Stimulated activated CD4-positive, alpha-beta T cell treated with anti-CD3 and anti-CD28 coated beads, Interleukin-12 subunit alpha, Interleukin-12 subunit beta, amount 100 ng/mL, for 24 hours (primary cell): ENCODE measurements around the gene E2F6.

Experiments used
- DNase-seq, 2 experiments: peaks; one replicate each; pipeline ENCODE4 v3.0.0-alpha.2; 2020; ENCODE audit warnings: low read depth in 2 of 2

Gene E2F6

DNA sequence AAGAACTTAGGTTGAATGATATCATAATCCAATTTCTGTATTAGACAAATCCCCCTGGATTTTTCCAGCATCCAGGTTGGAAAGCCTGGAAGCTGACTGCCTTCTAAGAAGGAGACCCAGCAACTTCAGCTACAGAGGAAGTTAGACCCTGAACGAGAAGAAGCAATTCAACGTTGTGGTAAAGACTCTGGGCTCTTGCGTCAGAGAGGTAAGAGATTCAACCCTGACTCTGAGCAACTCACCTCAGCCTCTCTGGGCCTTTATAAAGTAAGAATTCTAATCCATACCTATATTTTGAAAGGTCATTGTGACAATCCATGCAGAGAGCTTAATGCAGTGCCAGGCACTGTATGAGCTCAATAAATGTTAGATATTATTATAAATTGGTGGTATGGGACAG lies 9.7 kb downstream of the E2F6 start:
- no peak for DNase-seq

DNA sequence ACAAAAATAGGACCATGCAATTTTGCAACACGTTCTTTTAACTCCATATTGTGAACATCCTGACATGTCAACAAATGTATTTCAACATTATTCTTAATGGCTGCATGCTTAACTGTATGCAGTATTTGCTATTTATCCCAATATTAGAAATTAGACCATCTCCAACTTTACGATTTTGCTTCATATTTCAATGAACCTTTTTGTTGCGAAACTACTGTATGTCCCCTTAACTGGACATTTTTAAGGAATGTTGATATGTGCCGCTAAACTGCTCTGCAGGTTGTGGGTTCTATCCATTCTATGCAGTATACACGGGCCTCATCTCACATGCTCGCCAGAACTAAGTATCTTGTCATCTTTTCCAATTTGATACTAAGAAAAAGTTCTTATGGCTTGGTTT lies 11.1 kb downstream of the E2F6 start:
- no peak for DNase-seq

DNA sequence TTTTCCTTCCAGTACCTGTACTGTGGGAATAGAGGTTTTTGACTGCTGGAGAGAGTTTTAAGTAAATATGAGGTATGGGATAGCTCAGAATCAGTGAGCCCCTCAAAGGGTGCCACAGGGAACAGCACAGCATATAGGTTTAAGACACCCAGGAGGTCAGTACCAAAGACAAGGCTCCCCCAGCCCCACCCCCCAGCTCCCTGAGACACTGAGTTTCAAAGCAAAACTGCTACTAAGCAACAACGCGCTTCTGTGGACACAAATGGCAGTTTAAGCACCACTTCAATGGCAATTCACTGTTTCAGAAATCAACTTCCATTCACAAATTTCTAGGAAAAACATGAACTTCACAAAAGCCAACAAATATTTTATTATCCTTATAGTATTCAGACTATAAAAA lies 15.2 kb downstream of the E2F6 start:
- no peak for DNase-seq

DNA sequence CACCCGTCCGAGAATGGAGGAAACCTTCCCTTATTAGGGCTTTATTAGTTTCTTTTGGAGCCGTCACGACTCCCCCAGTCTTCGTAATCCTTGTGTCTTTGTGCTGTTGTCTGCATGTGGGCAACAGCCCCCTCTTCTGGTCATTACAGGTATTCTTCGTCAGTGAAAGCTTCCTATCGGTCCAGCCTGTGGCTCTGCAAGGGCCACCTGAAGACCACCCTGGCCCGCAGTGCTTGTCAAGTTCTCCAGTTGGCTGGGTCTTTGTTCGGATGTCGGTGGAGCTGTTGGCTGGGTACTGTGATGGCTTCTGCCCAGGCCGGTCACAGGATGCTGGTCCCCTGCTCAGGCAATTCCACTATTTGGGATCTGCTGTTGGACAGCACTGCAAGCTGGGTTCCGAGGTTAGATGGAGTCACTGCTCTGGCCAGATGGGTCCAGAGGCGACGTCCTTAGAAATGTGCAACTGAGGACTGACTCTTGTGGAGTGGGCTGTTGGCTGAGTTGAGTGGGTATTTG lies 19.2 kb downstream of the E2F6 start:
- peak in 1 of 2 experiments; percentile 11 for DNase-seq

DNA sequence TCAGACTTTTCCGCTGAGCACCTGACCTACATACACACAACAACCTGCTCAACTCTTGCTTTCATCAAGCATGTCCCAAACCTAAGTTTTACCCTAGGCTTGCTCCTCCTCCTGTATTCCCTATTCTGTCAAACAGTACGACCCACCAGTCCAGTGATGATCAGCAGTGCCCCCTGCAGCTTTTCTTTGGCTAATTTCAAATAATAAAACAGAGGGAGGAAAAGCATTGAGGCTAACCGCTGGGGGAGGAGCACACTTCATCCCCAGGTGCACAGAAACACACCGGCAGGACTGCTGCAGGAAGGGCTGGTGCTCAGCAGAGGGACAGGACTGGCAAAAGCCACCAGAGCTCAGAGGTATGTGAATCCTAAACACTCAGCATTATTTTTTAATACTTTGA lies 21.2 kb downstream of the E2F6 start:
- no peak for DNase-seq

DNA sequence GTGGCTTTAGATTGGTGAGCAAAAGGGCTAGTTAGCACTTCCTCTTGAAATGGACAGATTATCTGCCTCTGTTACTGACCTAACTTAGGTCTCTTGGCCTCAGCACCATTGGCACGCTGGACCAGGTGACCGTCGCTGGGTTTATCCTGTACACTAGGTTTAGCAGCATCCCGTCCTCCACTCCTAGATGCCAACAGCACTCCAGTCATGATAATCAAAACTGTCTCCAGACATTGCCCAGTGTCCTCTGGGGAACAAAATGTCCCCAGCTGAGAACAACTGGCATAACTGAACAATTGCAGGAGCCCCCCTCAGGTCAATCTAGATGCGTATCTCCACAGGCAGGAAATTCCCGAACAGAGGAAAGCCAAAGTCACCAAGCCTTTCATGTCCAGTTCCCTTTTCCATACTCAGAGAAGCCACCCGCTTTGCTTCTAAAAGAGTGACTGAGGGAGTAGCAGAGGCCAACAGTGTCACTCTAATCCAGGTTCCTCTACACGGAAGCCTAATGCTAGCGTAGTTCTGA lies 27.3 kb downstream of the E2F6 start:
- DNase-seq, result no peak

DNA sequence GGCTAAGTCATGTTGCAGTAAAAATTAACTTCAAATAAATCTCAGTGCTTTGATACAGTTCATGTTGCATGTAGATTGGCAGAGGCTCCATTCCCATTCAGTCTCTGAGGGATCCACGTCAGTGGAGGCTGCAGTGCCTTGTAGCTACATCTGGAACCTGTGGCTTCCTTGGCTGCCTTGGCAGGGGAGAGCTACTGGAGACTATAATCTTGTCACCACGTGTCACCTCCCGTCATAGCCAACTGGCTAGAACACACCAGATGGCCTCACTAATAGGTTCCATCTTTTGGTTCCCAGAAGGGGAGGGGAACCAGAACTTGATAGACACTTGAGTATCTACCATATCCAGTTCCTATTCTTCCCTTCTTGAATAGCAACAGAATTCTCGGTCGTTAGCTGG lies 28.4 kb downstream of the E2F6 start:
- no peak for DNase-seq

DNA sequence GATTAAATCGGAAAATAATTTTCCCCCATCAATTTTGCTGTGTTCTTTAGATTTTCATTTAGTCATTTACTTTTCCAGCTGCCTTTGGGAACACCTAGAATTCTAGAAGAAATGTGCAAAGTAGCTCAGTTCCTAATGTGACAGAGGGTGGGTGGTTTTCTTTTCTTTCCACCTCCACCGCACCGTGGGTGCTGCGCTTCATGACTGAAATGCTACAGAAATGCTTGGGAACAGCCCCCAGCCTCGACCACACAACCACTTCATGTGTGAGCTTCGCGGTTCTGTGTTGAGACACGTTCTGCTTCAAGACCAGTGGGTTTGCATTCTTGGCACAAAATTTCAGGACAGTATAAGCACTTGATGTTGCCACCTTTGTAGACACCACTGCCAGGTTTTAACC lies 30.9 kb downstream of the E2F6 start:
- no peak for DNase-seq

DNA sequence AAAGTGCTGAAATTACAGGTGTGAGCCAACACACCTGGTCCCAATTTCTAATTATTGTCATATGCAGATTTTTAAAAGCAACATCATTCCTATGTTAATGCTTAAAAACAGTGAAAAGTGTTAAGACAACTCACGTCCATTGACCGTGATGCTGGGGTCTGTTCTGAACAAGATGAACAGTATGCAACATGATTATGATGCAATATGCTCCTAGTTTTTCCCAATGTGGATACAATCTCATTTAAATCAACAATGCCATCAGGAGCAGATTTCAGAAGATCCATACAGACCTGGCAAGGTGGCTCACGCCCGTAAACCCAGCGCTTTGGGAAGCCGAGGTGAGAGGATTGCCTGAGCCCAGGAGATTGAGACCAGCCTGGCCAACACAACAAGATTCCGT lies 31.5 kb downstream of the E2F6 start:
- DNase-seq, result no peak

DNA sequence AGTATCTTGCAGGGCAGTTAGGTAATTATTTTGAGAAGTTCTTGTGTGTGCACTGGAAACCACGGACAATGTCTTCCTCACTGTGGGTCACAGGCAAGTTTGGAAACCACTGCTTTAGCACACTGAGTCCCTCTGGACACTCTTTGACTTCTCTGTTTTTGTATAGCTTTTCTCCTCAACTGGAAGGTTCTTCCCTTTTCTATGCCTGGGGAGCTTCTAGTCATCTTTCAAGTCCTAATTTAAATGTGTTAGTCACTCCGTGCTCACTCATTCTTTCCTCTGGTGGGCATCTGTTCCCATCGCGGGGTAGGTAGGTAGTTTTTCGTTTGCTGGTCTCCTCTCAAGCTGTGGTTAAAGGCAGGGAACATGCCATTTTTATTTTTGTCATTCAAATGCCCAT lies 32.1 kb downstream of the E2F6 start:
- DNase-seq, result no peak

DNA sequence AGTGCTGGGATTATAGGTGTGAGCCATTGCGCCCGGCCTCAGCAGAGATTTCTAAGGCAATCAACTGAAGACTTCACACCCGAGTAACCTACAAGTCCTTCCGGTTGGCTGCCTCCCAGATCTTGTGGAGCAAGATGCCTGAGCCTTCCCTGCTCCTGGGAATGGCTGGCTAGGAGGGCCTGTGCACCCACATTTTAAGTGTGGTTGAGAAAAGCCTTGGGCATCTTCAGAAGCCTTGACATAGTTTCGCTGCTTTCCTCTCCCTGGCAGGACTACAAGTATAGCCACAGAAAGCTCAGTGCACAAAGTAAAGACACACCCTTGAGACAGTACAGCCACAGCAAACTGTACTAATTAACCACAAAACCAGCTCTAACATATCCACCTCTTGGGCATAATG lies 35.2 kb downstream of the E2F6 start:
- DNase-seq, result no peak

DNA sequence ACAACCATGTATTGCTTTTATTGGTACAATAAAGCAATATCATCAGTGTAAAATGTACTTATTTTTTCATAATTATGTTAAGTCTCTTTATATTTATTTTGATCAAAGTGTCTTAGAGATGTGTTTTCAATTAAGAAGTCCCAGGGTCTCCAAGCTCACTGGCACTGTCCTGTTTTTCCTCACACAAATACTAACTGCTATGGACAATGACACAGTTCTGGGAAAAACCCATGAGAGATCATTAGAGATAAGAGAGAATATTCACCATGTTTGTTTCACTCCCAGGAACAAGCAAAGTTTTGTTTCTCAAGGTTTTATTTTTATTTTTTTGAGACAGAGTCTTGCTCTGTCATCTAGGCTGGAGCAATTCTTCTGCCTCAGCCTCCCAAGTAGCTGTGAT lies 38.7 kb downstream of the E2F6 start:
- no peak for DNase-seq

DNA sequence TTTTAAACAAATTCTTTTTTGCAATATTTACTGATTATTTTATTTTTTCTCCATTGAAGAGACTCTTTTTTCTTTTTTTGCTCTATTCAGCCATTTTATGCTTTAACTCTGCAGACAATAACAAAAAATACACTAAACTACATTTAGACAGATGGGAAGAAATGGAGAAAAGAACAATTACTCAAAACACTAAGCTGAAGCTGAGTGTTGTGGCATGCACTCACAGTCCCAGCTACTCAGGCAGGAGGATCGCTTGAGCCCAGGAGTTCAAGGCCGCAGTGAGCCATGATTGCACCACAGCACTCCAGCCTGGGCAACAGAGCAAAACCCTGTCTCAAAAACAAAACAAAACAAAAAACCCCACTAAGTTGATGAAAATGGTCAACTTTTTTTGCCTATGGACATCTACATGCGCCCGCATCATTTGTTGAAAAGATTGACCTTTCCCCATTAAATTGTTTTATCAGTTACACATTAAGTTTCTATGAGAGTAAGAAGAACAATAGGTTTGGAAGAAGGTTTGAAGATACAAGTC lies 43.0 kb downstream of the E2F6 start:
- no peak for DNase-seq

DNA sequence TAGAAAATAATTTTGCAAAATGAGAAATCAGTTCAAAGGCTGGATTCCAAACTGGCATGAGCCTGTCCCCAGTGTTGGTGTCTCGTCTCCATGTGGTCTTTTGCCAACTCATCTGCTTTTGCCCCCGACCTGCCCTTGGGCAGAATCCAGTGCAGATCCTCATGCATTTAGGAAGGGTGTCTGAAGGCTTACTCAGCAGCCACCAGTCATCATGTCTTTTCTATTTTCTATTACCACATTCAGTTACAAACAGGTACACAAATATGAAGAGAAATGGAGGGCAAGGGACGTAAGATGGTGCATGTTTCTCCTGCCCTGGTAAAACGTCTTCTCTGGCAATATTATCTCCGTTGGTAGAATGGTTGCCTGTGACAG lies 43.5 kb downstream of the E2F6 start:
- no peak for DNase-seq

DNA sequence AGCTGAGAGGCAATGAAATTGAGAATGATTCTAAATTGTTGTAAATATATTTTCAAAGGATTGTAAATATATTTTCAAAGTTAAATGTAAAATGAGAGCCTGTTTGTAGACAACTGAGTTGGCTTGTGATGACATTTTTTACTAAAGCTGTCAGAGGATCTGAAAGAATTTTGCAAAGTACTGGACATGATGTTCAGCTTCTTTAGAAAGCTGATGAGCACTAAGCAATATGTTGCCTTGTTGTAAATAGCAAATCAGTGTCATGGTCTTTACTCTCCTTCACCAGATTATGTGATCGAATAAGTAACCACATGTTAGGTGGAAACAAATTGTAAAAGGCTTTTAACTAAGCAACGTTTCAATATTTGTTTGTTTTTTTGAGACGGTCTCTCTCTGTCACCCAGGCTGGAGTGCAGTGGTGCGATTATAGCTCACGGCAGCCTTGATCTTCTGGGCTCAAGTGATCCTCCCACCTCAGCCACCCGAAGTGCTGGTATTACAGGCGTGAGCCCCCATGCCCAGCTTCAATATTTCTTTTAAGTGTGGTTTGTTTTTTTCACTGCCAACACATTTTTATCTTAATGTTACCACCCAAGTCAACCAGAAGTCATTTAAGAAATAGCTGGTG lies 44.0 kb downstream of the E2F6 start:
- DNase-seq, result no peak

DNA sequence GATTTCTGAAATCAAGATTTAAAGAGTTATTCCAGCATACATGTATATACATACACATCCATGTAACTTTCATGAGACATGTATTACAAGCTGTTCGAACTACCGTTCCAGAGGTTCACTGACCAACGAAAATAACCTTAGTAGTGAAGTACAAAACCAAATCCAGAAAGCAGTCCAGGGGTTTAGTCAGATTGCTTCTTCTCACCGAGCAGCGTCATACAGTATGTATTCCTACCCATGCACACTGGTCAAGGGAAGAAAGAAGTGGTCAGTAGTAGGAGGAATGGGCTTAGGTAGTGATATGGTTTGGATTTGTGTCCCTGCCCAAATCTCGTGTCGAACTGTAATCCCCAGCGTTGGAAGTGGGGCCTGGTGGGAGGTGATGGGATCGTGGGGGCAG lies 45.3 kb downstream of the E2F6 start:
- DNase-seq, result no peak

DNA sequence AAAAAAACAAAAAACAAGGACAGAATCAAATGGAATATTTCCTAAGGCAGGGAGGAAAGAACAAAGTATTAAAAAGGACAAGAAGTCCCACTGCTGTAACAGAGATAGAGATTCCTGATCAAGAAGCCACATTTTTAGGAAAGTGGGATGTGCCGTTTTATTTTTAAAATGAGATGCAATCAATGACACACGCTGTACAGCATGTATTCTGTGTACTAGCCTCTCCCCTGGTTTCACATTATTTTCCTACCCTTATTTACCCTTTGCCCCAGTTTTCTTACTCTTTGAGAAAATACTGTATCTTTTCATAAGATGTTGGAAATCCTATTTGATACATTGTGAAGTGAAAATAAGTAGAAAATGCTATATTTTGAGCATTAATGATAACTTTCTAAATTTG lies 45.8 kb downstream of the E2F6 start:
- no peak for DNase-seq

DNA sequence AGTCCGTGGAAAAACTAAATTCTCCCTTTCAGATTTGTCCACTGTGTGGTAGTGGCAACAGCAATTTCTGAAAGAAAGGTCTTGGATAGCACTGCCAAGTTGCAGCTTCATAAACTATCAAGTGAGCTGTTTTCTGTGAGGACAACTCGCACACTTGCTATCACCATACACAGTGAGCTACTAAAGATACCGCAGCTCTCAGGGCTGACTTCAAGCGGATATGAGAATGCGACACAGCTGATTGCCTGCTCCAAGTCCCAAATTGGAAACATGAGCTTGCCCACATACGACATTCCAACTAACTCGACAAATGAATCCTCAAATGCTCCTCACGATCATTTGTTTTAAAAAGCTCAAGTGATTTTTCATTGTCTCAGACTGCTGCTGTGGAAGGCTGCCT lies 46.2 kb downstream of the E2F6 start:
- DNase-seq, result no peak

DNA sequence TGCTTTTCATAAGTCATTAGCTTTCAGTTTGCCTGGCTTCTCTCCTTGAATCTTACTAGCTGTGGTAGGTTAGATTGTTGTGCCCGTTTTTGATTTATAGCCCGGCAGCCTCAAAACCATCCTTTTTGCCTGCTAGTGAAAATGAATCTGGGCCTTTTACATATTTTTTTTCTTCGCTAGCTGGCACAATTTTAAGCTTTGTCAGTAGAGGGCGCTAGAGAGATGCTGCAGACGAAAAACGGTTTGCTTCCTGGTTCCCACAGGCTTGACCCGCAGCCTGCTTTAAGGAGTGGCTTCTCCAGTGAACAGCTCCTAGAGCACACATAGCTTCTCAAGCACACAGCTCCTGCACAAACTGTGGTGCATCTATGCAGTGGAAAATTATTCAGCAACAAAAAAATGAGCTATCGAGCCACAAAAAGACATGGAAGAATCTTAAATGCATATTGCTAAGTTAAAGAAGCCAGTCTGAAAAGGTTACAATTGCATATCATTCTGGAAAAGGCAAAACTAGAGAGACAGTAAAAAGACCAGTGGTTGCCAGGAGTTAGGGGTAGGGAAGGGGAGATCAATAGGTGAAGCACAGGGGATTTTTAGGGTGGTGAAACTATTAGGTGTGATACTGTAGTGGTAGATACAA lies 47.9 kb downstream of the E2F6 start:
- DNase-seq, result no peak

DNA sequence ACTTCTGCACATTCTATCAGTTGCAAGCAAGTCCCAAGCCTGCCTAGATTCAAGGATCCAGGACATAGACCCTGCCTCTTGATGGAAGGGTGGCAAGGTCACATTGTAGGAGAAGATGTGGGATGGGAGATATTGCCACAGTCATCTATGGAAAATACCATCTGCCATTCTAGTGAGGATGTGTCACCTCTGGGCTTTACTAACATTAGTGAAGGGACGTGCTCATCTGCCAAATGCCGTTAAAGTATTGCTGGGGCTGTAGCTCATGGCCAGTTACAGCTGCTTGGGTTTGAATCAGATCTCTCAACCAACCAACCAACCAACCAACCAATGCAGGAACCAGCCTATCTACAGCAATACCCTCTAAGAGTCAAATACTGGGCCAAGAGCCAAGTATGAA lies 49.0 kb downstream of the E2F6 start:
- no peak for DNase-seq

DNA sequence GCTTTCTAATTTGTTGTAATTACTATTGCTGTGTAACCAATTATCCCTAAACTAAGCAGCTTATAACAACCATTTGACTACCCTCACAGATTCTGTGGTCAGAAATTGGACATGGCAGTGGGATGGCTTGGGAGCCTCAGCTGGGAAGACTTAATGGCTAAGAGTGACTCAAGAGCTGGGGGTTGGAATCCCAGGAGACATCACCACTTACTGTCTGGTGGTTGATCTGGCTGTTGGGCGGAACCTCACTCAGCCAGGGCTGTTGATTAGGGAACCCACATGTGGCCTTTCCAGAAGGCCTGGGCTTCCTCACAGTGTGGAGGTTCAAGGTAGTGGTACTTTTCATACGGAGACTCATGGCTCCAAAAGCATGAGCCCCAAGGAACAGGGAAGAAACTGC lies 49.8 kb downstream of the E2F6 start:
- DNase-seq, result no peak

DNA sequence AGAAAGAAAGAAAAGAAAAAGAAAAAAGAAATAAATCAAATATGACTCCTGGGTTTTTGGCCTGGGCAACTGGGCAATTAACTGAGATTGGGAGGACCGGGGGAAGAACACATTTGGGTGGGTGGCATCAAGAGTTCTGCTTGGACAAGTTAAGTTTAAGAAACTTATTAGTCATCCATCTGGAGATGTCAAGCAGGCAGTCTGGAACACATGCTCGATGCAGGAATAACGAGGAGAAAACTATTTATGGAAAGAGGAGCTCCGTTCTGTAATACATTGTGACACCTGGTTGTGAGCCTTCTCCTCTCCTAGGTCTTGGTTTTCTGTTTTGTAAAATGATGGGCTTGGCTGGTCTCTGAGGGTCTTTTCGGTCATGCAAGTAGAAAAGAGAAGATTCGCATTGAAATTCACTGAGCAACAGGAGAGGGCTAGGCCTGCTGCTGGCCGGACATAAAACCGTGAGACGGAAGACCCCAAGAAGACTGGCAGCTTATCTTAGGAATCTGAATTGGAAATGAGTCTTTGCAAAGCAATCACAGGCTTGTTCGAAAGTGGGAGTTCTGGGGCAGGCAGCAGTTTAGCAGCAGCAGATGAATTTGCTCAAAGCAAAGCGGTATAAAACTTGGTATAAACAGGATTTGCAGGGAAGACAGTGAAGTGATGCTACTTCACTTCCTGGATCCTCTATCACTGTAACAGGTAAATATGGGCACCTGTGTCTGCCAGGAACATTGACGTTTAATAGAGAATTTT lies 51.4 kb downstream of the E2F6 start:
- no peak for DNase-seq

DNA sequence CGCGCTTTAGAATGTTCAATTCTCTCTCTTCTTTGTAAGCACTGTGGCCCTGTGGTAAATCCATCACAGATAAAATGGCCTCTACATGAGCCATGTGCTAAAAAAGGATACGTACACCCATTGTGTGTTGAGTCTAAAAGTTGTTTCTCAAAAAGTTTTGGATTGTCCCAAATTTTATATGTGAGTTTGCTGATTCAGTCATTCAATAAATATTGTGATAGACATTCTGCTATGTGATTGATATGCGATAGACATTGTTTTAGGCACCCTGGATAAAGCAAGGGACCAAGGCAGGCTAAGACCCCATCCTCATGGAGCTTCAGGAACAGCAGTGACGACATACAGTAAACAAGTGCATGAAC lies 53.5 kb downstream of the E2F6 start:
- no peak for DNase-seq
